Body of pancreas (tissue), 4 donors: Measurements from ENCODE around the gene SP9. TPM values are rescaled to one million over a fixed set of nuclear protein-coding genes. Genes with fewer than 3 reads are reported as not detected.

ENCODE experiments used
- ATAC-seq: fragments of 150-250 bp; one replicate; pipeline ENCODE4 v1.9.1; 2016
- DNase-seq, 4 donors: peaks; one replicate each; pipeline ENCODE4 v3.0.0-alpha.2; 2019
- H3K27ac ChIP-seq, 4 donors: fragments of 200-600 bp; sonication (generic); 1 replicate in 3 of 4; 2 replicates in 1 of 4; pipeline versions ENCODE4 v1.5.1 to v1.6.1; 2016 to 2019; ENCODE audit warnings: mild to moderate bottlenecking in 1 of 4, mixed read lengths in 1 of 4, moderate library complexity in 1 of 4
- H3K27me3 ChIP-seq, 2 donors: fragments of 200-600 bp; sonication (generic); one replicate each; pipeline ENCODE4 v1.6.0; 2016; ENCODE audit warnings: mild to moderate bottlenecking in 1 of 2
- H3K36me3 ChIP-seq, 2 donors: fragments of 200-600 bp; sonication (generic); replicated peaks in 1 of 2; 2 replicates each; pipeline ENCODE4 v1.5.1; 2016; ENCODE audit warnings: low read depth in 2 of 2; ENCODE audit not compliant: insufficient read depth in 1 of 2
- H3K4me1 ChIP-seq: fragments of 200-600 bp; sonication (generic); one replicate; pipeline ENCODE4 v1.6.0; 2016
- H3K4me3 ChIP-seq, 2 donors: fragments of 200-600 bp; sonication (generic); 1 replicate in 1 of 2; 2 replicates in 1 of 2; pipeline ENCODE4 v1.5.1; 2016 to 2019
- H3K9me3 ChIP-seq, 3 donors: fragments of 200-600 bp; sonication (generic); 1 replicate in 2 of 3; 2 replicates in 1 of 3; pipeline ENCODE4 v1.5.1; 2016
- POLR2A ChIP-seq, 3 donors: fragments of 450-650 bp; IDR thresholded peaks; one replicate each; pipeline ENCODE4 v1.6.1; 2016; ENCODE audit warnings: antibody characterized with exemption in 3 of 3, mild to moderate bottlenecking in 2 of 3
- WGBS, 2 donors: methylation state at CpG; one replicate each; pipeline ENCODE4 v1.1.5; 2017; 5-methylcytosine and 5-hydroxymethylcytosine counted together
- intact Hi-C: fragments of 100-400 bp; cut with DNase I; formaldehyde crosslinking; loops from one replicate; pipeline ENCODE4 v1.15.1; 2023
- total RNA-seq, 2 donors: library from RNA; depleted of rRNA; stranded (reverse); fragments of >200 nt; gene quantifications; one replicate each; pipeline ENCODE4 v1.1.0, GENCODE V29; 2016
- TF ChIP-seq, protein P1 (sequence below), 7 experiments: fragments of 450-650 bp in 4 of 7; fragments of 200-600 bp in 3 of 7; sonication (generic) in 3 of 7; IDR thresholded peaks; one replicate each; pipeline ENCODE4 v1.5.1; 2016 to 2019; ENCODE audit warnings: antibody characterized with exemption in 7 of 7

Gene SP9
- total RNA-seq, 2 donors from 2014 or later: not detected

DNA sequence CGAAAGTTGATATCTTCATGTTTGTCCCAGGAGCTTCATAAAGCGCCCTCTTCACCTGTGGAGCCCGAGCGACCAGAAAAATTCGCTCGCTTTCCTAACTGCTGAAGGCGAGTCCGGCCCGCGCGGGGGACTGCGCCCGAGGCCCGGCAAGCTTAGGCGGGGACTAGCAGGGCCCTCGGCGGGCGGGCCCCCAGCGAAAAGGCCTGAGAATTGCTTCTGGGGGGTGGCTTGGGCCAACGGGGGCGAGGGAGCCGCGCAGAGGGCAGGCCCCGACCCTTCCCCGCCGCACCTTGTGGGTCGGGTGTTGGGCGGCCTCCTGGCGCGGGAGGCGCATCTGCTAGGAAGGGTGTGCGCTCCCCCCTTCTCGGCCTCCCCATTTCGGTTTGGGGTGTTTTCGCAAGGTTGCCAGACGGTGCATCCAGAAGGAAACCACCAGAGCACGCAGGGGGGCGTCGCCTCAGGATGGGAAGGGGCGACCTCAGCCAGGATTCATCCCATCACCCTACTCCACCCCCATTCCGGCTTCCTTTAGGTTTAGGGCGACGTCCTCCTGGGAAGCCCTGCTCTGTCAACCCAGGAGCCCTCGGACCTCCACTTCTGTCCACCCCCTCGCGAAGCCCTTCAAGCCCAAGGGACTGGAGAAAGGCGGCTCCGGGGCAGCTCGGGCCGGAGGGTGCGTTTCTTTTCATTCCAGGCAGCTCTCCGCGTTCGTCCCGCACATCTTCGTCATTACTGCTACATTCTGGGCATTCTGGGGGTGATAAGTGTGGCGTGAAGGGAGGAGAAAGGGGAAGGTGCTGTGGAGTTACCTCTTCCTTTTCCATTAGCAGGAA is 9.1 kb downstream of the SP9 start:
- no peak for ATAC-seq
- Histone ChIP-seq H3K27me3 (peaks cover 7 to 43% of the 10 kb centered on the region in 2 donors), H3K4me3 (no peak overlapping the region), H3K27ac (no peak overlapping the region), H3K4me1 (peaks cover 34% of the 10 kb centered on the region), H3K9me3 (no peaks in the 10 kb centered on the region), H3K36me3 (peaks cover 1% of the 10 kb centered on the region in 2 donors)
- DNase-seq: no peak
- intact Hi-C loops: loop anchor here (10.0 kb wide), 3 partner anchors 189 to 939 kb away; no protein-coding TSS in a partner anchor
- no peak for TF ChIP-seq POLR2A (IDR thresholded peaks at IDR 0.05)
- TF ChIP-seq, protein P1, sequence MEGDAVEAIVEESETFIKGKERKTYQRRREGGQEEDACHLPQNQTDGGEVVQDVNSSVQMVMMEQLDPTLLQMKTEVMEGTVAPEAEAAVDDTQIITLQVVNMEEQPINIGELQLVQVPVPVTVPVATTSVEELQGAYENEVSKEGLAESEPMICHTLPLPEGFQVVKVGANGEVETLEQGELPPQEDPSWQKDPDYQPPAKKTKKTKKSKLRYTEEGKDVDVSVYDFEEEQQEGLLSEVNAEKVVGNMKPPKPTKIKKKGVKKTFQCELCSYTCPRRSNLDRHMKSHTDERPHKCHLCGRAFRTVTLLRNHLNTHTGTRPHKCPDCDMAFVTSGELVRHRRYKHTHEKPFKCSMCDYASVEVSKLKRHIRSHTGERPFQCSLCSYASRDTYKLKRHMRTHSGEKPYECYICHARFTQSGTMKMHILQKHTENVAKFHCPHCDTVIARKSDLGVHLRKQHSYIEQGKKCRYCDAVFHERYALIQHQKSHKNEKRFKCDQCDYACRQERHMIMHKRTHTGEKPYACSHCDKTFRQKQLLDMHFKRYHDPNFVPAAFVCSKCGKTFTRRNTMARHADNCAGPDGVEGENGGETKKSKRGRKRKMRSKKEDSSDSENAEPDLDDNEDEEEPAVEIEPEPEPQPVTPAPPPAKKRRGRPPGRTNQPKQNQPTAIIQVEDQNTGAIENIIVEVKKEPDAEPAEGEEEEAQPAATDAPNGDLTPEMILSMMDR (IDR thresholded peaks at IDR 0.05): no peak
- 16 to 27% methylated on average over 38 to 57 of the region's 57 CpGs for WGBS, 2 donors

DNA sequence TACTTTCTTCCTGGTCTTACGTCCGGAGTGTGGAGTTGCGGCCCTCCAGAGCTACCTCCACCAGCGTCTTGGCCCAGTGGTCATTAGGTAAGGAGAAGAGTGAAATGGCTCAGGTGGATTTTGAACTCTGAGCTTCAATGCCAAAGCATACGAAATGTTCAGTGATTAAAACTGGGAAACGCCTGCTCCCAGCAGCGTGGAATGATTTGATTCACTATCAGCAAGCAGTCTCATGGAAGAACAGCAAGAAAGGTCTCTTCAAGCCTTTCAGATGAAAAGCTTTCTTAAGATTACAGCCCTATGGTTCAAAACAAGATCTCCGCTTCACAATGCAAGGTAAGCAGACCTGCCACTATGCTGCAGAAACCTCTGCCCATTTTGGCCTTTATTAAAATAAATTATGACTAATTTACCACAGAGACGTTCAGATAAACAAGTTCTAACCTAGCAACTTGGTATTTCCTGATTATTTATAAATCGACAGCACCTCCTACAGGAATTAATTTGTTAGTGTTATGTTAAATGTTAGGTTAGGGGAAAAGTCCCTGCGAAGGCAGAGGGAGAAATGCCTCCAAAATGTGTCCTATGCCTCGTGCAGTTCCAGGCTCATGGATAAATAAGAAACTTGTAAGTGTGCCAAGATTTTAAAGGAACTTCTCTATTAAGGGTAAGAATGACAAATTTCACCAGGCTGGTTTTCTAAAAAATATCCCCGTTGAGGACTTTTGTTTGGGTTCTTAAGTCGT is 10.1 kb downstream of the SP9 start:
- Histone ChIP-seq H3K27ac (no peak overlapping the region), H3K27me3 (peaks cover 3 to 35% of the 10 kb centered on the region in 2 donors), H3K4me1 (peaks cover 33% of the 10 kb centered on the region), H3K4me3 (no peak overlapping the region), H3K9me3 (no peaks in the 10 kb centered on the region), H3K36me3 (peaks cover 1 to 4% of the 10 kb centered on the region in 2 donors)
- TF ChIP-seq POLR2A (IDR thresholded peaks at IDR 0.05): no peak
- TF ChIP-seq, protein P1 (IDR thresholded peaks at IDR 0.05): peak in 6 of 7 experiments; percentile 6 to 41 (median 32)
- intact Hi-C loops: loop anchor here (10.0 kb wide), 3 partner anchors 190 to 940 kb away; no protein-coding TSS in a partner anchor
- DNase-seq (no peak), ATAC-seq (peak; percentile 24)
- WGBS, 2 donors: 36 to 45% methylated on average over 14 of the region's 14 CpGs

DNA sequence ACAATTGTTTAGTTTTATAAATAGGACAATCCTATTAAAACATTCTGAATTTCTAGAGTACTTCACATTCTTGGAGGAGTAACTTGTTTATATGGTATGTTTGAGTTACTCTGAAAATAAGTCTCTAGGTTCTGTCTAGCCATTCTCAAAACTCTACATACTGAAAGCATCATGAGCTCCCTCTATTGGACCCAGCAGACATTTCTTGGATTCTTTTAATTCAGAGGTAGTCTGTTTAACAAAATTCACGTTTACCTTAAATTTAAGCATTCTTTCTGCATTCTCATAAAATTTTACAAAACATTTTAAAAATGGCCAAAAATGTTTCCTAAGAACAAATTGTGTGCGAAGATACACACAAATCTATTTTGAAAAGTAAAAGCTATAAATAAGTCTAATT is 15.3 kb downstream of the SP9 start:
- no peak overlapping the region for H3K27ac ChIP-seq
- H3K27me3 ChIP-seq: no peaks in the 10 kb centered on the region
- no peaks in the 10 kb centered on the region for H3K9me3 ChIP-seq
- H3K4me3 ChIP-seq: no peak overlapping the region
- WGBS, 2 donors: 87 to 89% methylated on average over 2 of the region's 2 CpGs
- no peak for ATAC-seq
- no peaks in the 10 kb centered on the region for H3K4me1 ChIP-seq
- TF ChIP-seq, protein P1 (IDR thresholded peaks at IDR 0.05): peak in 1 of 7 experiments; percentile 7
- TF ChIP-seq POLR2A (IDR thresholded peaks at IDR 0.05): no peak
- H3K36me3 ChIP-seq: peaks cover 1 to 4% of the 10 kb centered on the region in 2 donors
- DNase-seq: no peak
- intact Hi-C loops: no loop called here

DNA sequence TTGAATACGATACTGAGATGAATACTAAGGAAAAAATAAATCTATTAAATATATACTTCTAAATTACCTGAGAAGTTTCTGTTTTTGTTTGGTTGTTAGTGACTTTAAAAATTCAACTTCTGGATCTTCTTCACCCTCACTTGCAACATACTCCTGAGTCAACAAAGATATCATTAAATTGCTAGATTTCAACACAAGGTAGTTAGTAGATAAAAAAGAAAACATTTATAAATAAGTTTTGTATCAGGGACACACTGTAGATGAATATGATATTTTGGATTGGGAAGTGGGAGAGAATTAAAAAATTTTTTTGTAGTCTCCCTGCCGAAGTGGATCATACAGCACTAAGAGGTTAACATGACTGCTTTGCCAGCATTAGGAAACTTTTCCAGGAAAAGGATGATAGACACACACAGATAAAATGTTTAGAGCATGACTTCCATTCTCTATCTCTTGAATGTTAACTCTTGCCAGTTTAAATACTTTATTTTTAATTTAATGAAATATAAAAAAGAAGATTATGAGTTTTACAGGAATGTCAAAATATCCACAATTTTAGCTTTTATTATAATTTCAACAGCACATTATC is 15.9 kb downstream of the SP9 start:
- Histone ChIP-seq H3K4me3 (no peak overlapping the region), H3K27me3 (no peaks in the 10 kb centered on the region), H3K9me3 (no peaks in the 10 kb centered on the region), H3K27ac (no peak overlapping the region), H3K4me1 (no peaks in the 10 kb centered on the region), H3K36me3 (peaks cover 1 to 4% of the 10 kb centered on the region in 2 donors)
- ATAC-seq: no peak
- TF ChIP-seq, protein P1 (IDR thresholded peaks at IDR 0.05): no peak
- no peak for TF ChIP-seq POLR2A (IDR thresholded peaks at IDR 0.05)
- intact Hi-C loops: no loop called here
- WGBS, 2 donors: 88 to 92% methylated on average over 2 of the region's 2 CpGs
- no peak for DNase-seq
